Spleen (tissue), 7 donors: ENCODE data around the gene SLC17A5.

Experiments
- CTCF ChIP-seq, 11 experiments: fragments of 200-600 bp in 7 of 11; fragments of 450-650 bp in 4 of 11; sonication (generic) in 4 of 11; IDR thresholded peaks in 8 of 11; conservative IDR thresholded peaks in 3 of 11; 1 replicate in 7 of 11; 2 replicates in 4 of 11; pipeline versions ENCODE4 v1.4.0 to v1.8.0; 2016 to 2021; ENCODE audit warnings: antibody characterized with exemption in 11 of 11, inconsistent platforms in 4 of 11, mild to moderate bottlenecking in 1 of 11
- POLR2AphosphoS5 ChIP-seq, 3 donors: sonication (generic); formaldehyde crosslinking; IDR thresholded peaks; one replicate each; pipeline ENCODE4 v1.5.1; 2017; ENCODE audit warnings: antibody characterized with exemption in 3 of 3
- donor health status: DM: no; HTN: no; CAD: no; lungs with moderate emphysema.
- donor health status: DM: no; HTN: no; CAD: no.
- donor health status: DM: no; HTN: no; CAD: no.

GRCh38 chr6:73680289-73680918 lies 26.6 kb upstream of the SLC17A5 start:
- TF ChIP-seq CTCF (IDR thresholded peaks at IDR 0.05 in 8 of 11, conservative IDR thresholded peaks at IDR 0.05 in 3 of 11): no peak
- TF ChIP-seq POLR2AphosphoS5 (IDR thresholded peaks at IDR 0.05): no peak
